ENCODE data around the gene LYST. TPM values are rescaled to one million over a fixed set of nuclear protein-coding genes. Genes with fewer than 3 reads are reported as not detected.

Gene LYST
- total and polyA plus RNA-seq, 10 of the 15 experiments (the other 5 are each of a cell fraction or from before 2014, with no cell fraction given) = 3.3 to 28.1 (median 5.6) TPM

DNA sequence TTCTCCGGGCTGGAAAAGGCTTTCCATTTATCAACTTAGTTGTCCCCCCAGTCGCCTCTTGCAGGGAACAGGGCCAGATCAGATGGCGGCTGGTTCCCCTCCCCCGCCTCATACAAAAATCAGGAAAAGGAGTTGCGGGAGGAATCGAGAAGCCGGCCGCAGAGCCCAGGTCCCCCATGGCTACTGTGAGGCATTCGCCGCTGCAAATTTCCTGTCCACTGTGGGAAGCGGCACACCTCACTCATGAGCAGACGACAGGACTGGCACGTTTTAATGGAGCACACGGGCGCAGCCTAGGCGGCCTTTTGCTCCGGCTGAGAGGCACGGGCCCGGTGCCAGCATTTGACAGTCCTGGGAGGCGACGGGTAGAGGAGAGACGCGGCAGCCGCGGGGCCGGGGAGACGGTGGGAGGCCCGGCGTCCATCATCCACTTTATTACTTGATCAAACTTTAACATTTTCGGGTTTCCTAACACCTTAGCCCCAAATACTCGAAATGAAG is 218.2 kb downstream of the LYST start:
- DNase-seq (ENCODE audit: low read depth, low spot score) = no peak
- POLR2A ChIA-PET = no interaction called here
- H3K4me1 ChIP-seq (ENCODE audit: control insufficient read depth, insufficient read depth, low read length) = no peaks in the 10 kb centered on the region; the same call in 1 of the 2 replicates
- H3K36me3 ChIP-seq (ENCODE audit: control insufficient read depth in 2 of 2, insufficient read depth in 2 of 2, low read length in 1 of 2) = no peaks in the 10 kb centered on the region
- no peaks in the 10 kb centered on the region for H3K79me2 ChIP-seq (ENCODE audit: control insufficient read depth, insufficient read depth, low read length)
- H4K20me1 ChIP-seq (ENCODE audit: control insufficient read depth, insufficient read depth) = no peaks in the 10 kb centered on the region
- RAD21 ChIA-PET (ENCODE audit: unreplicated experiment) = interaction anchor here (0.8 kb wide), 1 partner anchor 10 kb away, joined by 3 read pairs; no protein-coding TSS in a partner anchor
- SMC1A ChIA-PET (ENCODE audit: uncharacterized antibody, unreplicated experiment) = no interaction called here
- no peak overlapping the region for H2AFZ ChIP-seq (ENCODE audit: control insufficient read depth, low read depth, low read length)
- peak overlapping the region; percentile 63; the same call in 1 of the 2 replicates for H3K4me3 ChIP-seq
- CTCF ChIA-PET = interaction anchor here (0.8 kb wide), 1 partner anchor 11 kb away, joined by 3 read pairs; no protein-coding TSS in a partner anchor
- FAIRE-seq = no peak
- in situ Hi-C loops (cut with MboI) = no loop called here
- H3K9me3 ChIP-seq (replicated peaks; ENCODE audit: control insufficient read depth, insufficient read depth, low read length) = no peaks in the 10 kb centered on the region
- no TSS peak for BruUV-seq (replicated peaks)
- H3K4me2 ChIP-seq (ENCODE audit: control insufficient read depth, insufficient read depth) = no peak overlapping the region
- H3K9ac ChIP-seq (ENCODE audit: control insufficient read depth, insufficient read depth, low read length) = no peak overlapping the region
- 42% methylated on average over 31 of the region's 31 CpGs for WGBS (ENCODE audit: insufficient coverage, insufficient replicate concordance, low lambda C conversion rate, missing lambda C conversion rate)
- H3K27ac ChIP-seq (ENCODE audit: control insufficient read depth, insufficient read depth) = no peak overlapping the region
- peaks cover 1 to 19% of the 10 kb centered on the region in 2 experiments; a peak in 3 of 4 replicates for H3K27me3 ChIP-seq (replicated peaks in 1 of 2; ENCODE audit: control insufficient read depth in 2 of 2, insufficient read depth in 2 of 2, low read length in 1 of 2)
- ATAC-seq = peak; percentile 10
- intact Hi-C loops (cut with micrococcal nuclease; ENCODE audit: unreplicated experiment) = loop anchor here (5.0 kb wide), 1 partner anchor 194 kb away; no protein-coding TSS in a partner anchor
- TF ChIP-seq NFYA (IDR thresholded peaks at IDR 0.05; ENCODE audit: borderline replicate concordance, low read depth, low read length) = no peak
- TF ChIP-seq, protein P1, sequence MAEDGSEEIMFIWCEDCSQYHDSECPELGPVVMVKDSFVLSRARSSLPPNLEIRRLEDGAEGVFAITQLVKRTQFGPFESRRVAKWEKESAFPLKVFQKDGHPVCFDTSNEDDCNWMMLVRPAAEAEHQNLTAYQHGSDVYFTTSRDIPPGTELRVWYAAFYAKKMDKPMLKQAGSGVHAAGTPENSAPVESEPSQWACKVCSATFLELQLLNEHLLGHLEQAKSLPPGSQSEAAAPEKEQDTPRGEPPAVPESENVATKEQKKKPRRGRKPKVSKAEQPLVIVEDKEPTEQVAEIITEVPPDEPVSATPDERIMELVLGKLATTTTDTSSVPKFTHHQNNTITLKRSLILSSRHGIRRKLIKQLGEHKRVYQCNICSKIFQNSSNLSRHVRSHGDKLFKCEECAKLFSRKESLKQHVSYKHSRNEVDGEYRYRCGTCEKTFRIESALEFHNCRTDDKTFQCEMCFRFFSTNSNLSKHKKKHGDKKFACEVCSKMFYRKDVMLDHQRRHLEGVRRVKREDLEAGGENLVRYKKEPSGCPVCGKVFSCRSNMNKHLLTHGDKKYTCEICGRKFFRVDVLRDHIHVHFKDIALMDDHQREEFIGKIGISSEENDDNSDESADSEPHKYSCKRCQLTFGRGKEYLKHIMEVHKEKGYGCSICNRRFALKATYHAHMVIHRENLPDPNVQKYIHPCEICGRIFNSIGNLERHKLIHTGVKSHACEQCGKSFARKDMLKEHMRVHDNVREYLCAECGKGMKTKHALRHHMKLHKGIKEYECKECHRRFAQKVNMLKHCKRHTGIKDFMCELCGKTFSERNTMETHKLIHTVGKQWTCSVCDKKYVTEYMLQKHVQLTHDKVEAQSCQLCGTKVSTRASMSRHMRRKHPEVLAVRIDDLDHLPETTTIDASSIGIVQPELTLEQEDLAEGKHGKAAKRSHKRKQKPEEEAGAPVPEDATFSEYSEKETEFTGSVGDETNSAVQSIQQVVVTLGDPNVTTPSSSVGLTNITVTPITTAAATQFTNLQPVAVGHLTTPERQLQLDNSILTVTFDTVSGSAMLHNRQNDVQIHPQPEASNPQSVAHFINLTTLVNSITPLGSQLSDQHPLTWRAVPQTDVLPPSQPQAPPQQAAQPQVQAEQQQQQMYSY (CRISPR knock-in tag; IDR thresholded peaks at IDR 0.05) = no peak
- no peak for TF ChIP-seq ZNF384 (IDR thresholded peaks at IDR 0.05; ENCODE audit: borderline replicate concordance, low read depth, low read length)
- TF ChIP-seq, protein P2, sequence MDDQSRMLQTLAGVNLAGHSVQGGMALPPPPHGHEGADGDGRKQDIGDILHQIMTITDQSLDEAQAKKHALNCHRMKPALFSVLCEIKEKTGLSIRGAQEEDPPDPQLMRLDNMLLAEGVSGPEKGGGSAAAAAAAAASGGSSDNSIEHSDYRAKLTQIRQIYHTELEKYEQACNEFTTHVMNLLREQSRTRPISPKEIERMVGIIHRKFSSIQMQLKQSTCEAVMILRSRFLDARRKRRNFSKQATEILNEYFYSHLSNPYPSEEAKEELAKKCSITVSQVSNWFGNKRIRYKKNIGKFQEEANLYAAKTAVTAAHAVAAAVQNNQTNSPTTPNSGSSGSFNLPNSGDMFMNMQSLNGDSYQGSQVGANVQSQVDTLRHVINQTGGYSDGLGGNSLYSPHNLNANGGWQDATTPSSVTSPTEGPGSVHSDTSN (IDR thresholded peaks at IDR 0.05; ENCODE audit: insufficient replicate concordance, low read depth, low read length) = no peak
- TF ChIP-seq, protein P3, sequence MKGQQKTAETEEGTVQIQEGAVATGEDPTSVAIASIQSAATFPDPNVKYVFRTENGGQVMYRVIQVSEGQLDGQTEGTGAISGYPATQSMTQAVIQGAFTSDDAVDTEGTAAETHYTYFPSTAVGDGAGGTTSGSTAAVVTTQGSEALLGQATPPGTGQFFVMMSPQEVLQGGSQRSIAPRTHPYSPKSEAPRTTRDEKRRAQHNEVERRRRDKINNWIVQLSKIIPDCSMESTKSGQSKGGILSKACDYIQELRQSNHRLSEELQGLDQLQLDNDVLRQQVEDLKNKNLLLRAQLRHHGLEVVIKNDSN (IDR thresholded peaks at IDR 0.05; ENCODE audit: borderline replicate concordance, extremely low read length, insufficient read depth, low read depth, low read length) = no peak
- TF ChIP-seq, protein P4, sequence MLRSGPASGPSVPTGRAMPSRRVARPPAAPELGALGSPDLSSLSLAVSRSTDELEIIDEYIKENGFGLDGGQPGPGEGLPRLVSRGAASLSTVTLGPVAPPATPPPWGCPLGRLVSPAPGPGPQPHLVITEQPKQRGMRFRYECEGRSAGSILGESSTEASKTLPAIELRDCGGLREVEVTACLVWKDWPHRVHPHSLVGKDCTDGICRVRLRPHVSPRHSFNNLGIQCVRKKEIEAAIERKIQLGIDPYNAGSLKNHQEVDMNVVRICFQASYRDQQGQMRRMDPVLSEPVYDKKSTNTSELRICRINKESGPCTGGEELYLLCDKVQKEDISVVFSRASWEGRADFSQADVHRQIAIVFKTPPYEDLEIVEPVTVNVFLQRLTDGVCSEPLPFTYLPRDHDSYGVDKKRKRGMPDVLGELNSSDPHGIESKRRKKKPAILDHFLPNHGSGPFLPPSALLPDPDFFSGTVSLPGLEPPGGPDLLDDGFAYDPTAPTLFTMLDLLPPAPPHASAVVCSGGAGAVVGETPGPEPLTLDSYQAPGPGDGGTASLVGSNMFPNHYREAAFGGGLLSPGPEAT (IDR thresholded peaks at IDR 0.05; ENCODE audit: low read depth) = no peak
- TF ChIP-seq, protein P5, sequence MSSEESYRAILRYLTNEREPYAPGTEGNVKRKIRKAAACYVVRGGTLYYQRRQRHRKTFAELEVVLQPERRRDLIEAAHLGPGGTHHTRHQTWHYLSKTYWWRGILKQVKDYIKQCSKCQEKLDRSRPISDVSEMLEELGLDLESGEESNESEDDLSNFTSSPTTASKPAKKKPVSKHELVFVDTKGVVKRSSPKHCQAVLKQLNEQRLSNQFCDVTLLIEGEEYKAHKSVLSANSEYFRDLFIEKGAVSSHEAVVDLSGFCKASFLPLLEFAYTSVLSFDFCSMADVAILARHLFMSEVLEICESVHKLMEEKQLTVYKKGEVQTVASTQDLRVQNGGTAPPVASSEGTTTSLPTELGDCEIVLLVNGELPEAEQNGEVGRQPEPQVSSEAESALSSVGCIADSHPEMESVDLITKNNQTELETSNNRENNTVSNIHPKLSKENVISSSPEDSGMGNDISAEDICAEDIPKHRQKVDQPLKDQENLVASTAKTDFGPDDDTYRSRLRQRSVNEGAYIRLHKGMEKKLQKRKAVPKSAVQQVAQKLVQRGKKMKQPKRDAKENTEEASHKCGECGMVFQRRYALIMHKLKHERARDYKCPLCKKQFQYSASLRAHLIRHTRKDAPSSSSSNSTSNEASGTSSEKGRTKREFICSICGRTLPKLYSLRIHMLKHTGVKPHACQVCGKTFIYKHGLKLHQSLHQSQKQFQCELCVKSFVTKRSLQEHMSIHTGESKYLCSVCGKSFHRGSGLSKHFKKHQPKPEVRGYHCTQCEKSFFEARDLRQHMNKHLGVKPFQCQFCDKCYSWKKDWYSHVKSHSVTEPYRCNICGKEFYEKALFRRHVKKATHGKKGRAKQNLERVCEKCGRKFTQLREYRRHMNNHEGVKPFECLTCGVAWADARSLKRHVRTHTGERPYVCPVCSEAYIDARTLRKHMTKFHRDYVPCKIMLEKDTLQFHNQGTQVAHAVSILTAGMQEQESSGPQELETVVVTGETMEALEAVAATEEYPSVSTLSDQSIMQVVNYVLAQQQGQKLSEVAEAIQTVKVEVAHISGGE (CRISPR knock-in tag; IDR thresholded peaks at IDR 0.05) = no peak
- no peak for TF ChIP-seq ATF7 (IDR thresholded peaks at IDR 0.05; ENCODE audit: low read depth)
- no peak for TF ChIP-seq SMAD1 (IDR thresholded peaks at IDR 0.05; ENCODE audit: low read depth, partially characterized antibody)
- TF ChIP-seq DPF2 (IDR thresholded peaks at IDR 0.05) = no peak
- TF ChIP-seq YY1 (IDR thresholded peaks at IDR 0.05; ENCODE audit: low read depth, low read length) = no peak
- no peak for TF ChIP-seq RELA (IDR thresholded peaks at IDR 0.05; ENCODE audit: borderline replicate concordance, partially characterized antibody)
